Karpas-422 (cell line): ENCODE data around the gene CLIP3. TPM values are rescaled to one million over a fixed set of nuclear protein-coding genes. Genes with fewer than 3 reads are reported as not detected.

Experiments used
- DNase-seq: peaks from one replicate; pipeline ENCODE4 v3.0.0-alpha.2; 2015
- H2AFZ ChIP-seq: fragments of 200-600 bp; sonication (generic); 2 replicates; pipeline ENCODE4 v1.6.1; 2014; ENCODE audit warnings: antibody characterized with exemption, low read length, mixed read lengths
- H3K27ac ChIP-seq: fragments of 200-600 bp; sonication (generic); 2 replicates; pipeline ENCODE4 v1.5.1; 2014; ENCODE audit warnings: mild to moderate bottlenecking, low read length, moderate library complexity
- H3K27me3 ChIP-seq: fragments of 200-600 bp; sonication (generic); 2 replicates; pipeline ENCODE4 v1.6.1; 2014; ENCODE audit warnings: low read length, mixed read lengths
- H3K36me3 ChIP-seq: fragments of 200-600 bp; sonication (generic); 2 replicates; pipeline ENCODE4 v1.6.1; 2014; ENCODE audit warnings: low read length, mixed read lengths; ENCODE audit not compliant: insufficient read depth
- H3K4me1 ChIP-seq: fragments of 200-600 bp; sonication (generic); 2 replicates; pipeline ENCODE4 v1.6.1; 2014; ENCODE audit warnings: mild to moderate bottlenecking, low read length, mixed read lengths
- H3K4me2 ChIP-seq: fragments of 200-600 bp; sonication (generic); 2 replicates; pipeline ENCODE4 v1.6.1; 2014; ENCODE audit warnings: low read length, low read depth, mild to moderate bottlenecking; ENCODE audit not compliant: poor library complexity, severe bottlenecking
- H3K4me3 ChIP-seq: fragments of 200-600 bp; sonication (generic); 2 replicates; pipeline ENCODE4 v1.5.1; 2014; ENCODE audit warnings: mild to moderate bottlenecking, antibody characterized with exemption, low read length, mixed read lengths
- H3K79me2 ChIP-seq: fragments of 200-600 bp; sonication (generic); 2 replicates; pipeline ENCODE4 v1.6.1; 2014; ENCODE audit warnings: mild to moderate bottlenecking, low read length, mixed read lengths
- H3K9ac ChIP-seq: fragments of 200-600 bp; sonication (generic); 2 replicates; pipeline ENCODE4 v1.6.0; 2014; ENCODE audit warnings: low read length
- H3K9me2 ChIP-seq: fragments of 200-600 bp; sonication (generic), shearing (Covaris generic); replicated peaks from 2 replicates; pipeline ENCODE4 v1.6.0; 2014; ENCODE audit warnings: mild to moderate bottlenecking, low read length, moderate library complexity; ENCODE audit not compliant: insufficient read depth
- H3K9me3 ChIP-seq: fragments of 300-700, 200-600 bp; sonication (generic); 2 replicates; pipeline ENCODE4 v1.6.1; 2014; ENCODE audit warnings: low read length, mixed read lengths
- H4K20me1 ChIP-seq: fragments of 200-600 bp; sonication (generic); 2 replicates; pipeline ENCODE4 v1.6.1; 2014; ENCODE audit warnings: mild to moderate bottlenecking, antibody characterized with exemption, low read length, low read depth; ENCODE audit not compliant: insufficient read depth
- total RNA-seq: library from RNA; depleted of rRNA; stranded (reverse); fragments of >200 nt; shearing (Covaris generic); gene quantifications from 2 replicates; pipeline ENCODE4 v1.2.3, GENCODE V29; 2014; ENCODE audit warnings: low replicate concordance; rRNA removed

The CLIP3 gene
- total RNA-seq, 1 experiment from 2014 or later: 1.2 TPM

GRCh38 chr19:35966771-35967170 is 65.9 kb downstream of the CLIP3 start:
- Histone ChIP-seq H3K79me2 (no peaks in the 10 kb centered on the region), H3K4me2 (no peak overlapping the region), H4K20me1 (no peaks in the 10 kb centered on the region), H3K36me3 (no peaks in the 10 kb centered on the region), H3K4me1 (no peaks in the 10 kb centered on the region), H3K9ac (no peak overlapping the region), H3K4me3 (no peak overlapping the region), H3K27me3 (no peaks in the 10 kb centered on the region), H2AFZ (no peak overlapping the region), H3K27ac (no peak overlapping the region), H3K9me2 (no peaks in the 10 kb centered on the region), H3K9me3 (no peaks in the 10 kb centered on the region)
- DNase-seq: no peak

Other genes starting within 250 kb of the CLIP3 start
- gene PRODH2, start 220.0 kb downstream of the CLIP3 start, total RNA-seq: not detected in 2 replicates
- not detected in 2 replicates for gene NPHS1, start 180.4 kb downstream of the CLIP3 start, total RNA-seq
- 0.07 TPM in 1 of 2 replicates, not detected in the other for gene KIRREL2, start 176.0 kb downstream of the CLIP3 start, total RNA-seq
- gene APLP1, start 164.3 kb downstream of the CLIP3 start, total RNA-seq: 9.9 and 23.8 TPM in 2 replicates
- gene NFKBID, start 132.3 kb downstream of the CLIP3 start, total RNA-seq: 7.2 and 17.1 TPM in 2 replicates
- gene HCST, start 130.3 kb downstream of the CLIP3 start, total RNA-seq: 12.2 and 18.8 TPM in 2 replicates
- not detected in 2 replicates for gene TYROBP, start 124.6 kb downstream of the CLIP3 start, total RNA-seq
- 3.7 and 3.8 TPM in 2 replicates for gene LRFN3, start 96.5 kb downstream of the CLIP3 start, total RNA-seq
- 23.4 and 71.2 TPM in 2 replicates for gene SDHAF1, start 37.7 kb downstream of the CLIP3 start, total RNA-seq
- gene SYNE4, start 24.1 kb downstream of the CLIP3 start, total RNA-seq: 1.2 and 1.8 TPM in 2 replicates
- 11.1 and 48.4 TPM in 2 replicates for gene ALKBH6, start 18.7 kb downstream of the CLIP3 start, total RNA-seq
- 3.6 and 8.9 TPM in 2 replicates for gene THAP8, start 21.4 kb upstream of the CLIP3 start, total RNA-seq
- 9.4 and 10.9 TPM in 2 replicates for gene WDR62, start 22.0 kb upstream of the CLIP3 start, total RNA-seq
- gene OVOL3, start 78.3 kb upstream of the CLIP3 start, total RNA-seq: 1.6 and 3.1 TPM in 2 replicates
- gene POLR2I, start 82.0 kb upstream of the CLIP3 start, total RNA-seq: 175 and 322 TPM in 2 replicates
- 200 and 242 TPM in 2 replicates for gene TBCB, start 82.6 kb upstream of the CLIP3 start, total RNA-seq
- 121 and 180 TPM in 2 replicates for gene CAPNS1, start 107.2 kb upstream of the CLIP3 start, total RNA-seq
- not detected in 2 replicates for gene COX7A1, start 119.6 kb upstream of the CLIP3 start, total RNA-seq
- gene ZNF565, start 181.8 kb upstream of the CLIP3 start, total RNA-seq: 1.4 and 5.7 TPM in 2 replicates
- 83.1 and 108 TPM in 2 replicates for gene ZNF146, start 182.2 kb upstream of the CLIP3 start, total RNA-seq